ENCODE measurements around the gene SLC26A3.

The SLC26A3 gene

DNA sequence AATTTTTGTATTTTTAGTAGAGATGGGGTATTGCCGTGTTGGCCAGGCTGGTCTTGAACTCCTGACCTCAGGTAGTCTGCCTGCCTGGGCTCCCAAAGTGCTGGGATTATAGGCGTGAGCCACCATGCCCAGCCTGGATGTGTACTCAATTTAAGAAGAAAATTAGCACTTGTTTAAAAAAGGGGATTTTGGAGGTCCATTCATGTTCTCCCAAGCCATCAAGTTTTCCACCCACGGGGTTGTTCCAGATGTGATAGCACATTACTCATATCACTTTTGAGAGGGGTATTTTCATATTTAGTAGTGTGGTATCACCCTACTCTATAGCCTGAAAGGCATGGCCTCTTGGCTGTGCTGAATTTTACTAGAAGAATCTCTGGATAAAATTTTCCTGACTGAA, 10.5 kb upstream of the SLC26A3 start:
- TF ChIP-seq, protein P1, sequence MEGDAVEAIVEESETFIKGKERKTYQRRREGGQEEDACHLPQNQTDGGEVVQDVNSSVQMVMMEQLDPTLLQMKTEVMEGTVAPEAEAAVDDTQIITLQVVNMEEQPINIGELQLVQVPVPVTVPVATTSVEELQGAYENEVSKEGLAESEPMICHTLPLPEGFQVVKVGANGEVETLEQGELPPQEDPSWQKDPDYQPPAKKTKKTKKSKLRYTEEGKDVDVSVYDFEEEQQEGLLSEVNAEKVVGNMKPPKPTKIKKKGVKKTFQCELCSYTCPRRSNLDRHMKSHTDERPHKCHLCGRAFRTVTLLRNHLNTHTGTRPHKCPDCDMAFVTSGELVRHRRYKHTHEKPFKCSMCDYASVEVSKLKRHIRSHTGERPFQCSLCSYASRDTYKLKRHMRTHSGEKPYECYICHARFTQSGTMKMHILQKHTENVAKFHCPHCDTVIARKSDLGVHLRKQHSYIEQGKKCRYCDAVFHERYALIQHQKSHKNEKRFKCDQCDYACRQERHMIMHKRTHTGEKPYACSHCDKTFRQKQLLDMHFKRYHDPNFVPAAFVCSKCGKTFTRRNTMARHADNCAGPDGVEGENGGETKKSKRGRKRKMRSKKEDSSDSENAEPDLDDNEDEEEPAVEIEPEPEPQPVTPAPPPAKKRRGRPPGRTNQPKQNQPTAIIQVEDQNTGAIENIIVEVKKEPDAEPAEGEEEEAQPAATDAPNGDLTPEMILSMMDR (IDR thresholded peaks at IDR 0.05; ENCODE audit: low read depth, low read length) = no peak
- H3K27ac ChIP-seq = no peak overlapping the region
- no peak for DNase-seq
- H3K9me3 ChIP-seq (ENCODE audit: severe bottlenecking) = no peaks in the 10 kb centered on the region
- no peaks in the 10 kb centered on the region for H3K27me3 ChIP-seq (ENCODE audit: insufficient read depth, low read depth, severe bottlenecking)
- no peak overlapping the region for H3K4me3 ChIP-seq (ENCODE audit: low read depth, low read length)
- no peaks in the 10 kb centered on the region for H3K36me3 ChIP-seq

DNA sequence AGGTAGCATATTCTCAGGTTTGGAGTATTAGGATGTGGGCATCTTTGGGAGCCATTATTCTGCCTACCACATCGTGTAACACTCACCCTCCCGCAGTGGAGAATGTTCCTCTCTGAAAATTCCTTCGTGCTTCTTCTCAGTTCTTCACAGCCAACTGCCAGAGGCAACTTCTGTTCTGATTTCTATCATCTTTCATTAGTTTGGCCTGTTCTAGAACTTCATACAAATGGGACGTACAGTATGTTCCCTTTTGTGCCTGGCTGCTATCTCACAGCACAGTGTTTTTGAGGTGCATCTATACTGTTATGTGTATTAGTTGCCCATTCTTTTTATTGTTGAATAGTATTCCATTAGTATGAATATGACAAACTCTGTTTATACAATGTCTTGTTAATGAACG, 8.9 kb upstream of the SLC26A3 start:
- H3K36me3 ChIP-seq = no peaks in the 10 kb centered on the region
- H3K4me3 ChIP-seq (ENCODE audit: low read depth, low read length) = no peak overlapping the region
- H3K9me3 ChIP-seq (ENCODE audit: severe bottlenecking) = no peaks in the 10 kb centered on the region
- no peak overlapping the region for H3K27ac ChIP-seq
- TF ChIP-seq, protein P1 (IDR thresholded peaks at IDR 0.05; ENCODE audit: low read depth, low read length) = no peak
- no peak for DNase-seq
- no peaks in the 10 kb centered on the region for H3K27me3 ChIP-seq (ENCODE audit: insufficient read depth, low read depth, severe bottlenecking)

DNA sequence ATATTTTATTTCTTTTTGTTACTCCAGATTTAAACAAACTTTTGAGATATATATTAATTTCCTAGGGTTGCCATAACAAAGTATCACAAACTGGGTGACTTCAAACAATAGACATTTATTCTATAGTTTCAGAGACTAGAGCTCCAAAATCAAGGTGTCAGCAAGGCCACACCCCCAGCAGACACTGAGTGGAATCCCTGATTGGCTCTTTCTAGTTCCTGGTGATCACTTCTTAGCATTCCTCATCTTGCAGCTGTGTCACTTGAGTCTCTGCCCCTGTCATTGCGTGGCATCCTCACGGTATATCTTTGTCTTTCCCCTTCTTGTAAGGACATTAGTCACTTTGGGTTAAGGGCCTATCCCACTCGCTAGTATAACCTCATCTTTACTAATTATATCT, 7.6 kb upstream of the SLC26A3 start:
- H3K27me3 ChIP-seq (ENCODE audit: insufficient read depth, low read depth, severe bottlenecking) = no peaks in the 10 kb centered on the region
- no peak overlapping the region for H3K4me3 ChIP-seq (ENCODE audit: low read depth, low read length)
- DNase-seq = no peak
- no peaks in the 10 kb centered on the region for H3K9me3 ChIP-seq (ENCODE audit: severe bottlenecking)
- TF ChIP-seq, protein P1 (IDR thresholded peaks at IDR 0.05; ENCODE audit: low read depth, low read length) = no peak
- no peak overlapping the region for H3K27ac ChIP-seq
- no peaks in the 10 kb centered on the region for H3K36me3 ChIP-seq

DNA sequence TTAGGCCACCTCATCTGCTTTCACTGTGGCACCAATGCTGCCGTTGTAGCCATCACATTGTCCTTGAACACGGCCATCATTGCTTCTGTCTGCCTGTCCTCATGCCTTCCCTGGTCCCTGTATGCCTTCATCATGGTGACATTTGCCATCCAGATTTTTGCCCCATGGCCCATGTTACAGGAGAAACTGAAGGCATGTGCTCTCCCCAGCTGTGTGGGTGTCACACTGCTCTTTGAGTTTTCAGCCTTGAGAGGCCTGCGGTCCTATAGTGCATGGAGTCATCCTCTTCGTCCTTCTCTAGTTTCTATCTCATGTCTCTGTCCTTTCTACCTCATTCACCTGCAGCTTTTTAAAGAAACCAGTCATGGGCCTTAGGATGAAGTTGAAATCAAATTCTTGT, 6.2 kb upstream of the SLC26A3 start:
- no peaks in the 10 kb centered on the region for H3K9me3 ChIP-seq (ENCODE audit: severe bottlenecking)
- TF ChIP-seq, protein P1 (IDR thresholded peaks at IDR 0.05; ENCODE audit: low read depth, low read length) = no peak
- no peaks in the 10 kb centered on the region for H3K36me3 ChIP-seq
- no peaks in the 10 kb centered on the region for H3K27me3 ChIP-seq (ENCODE audit: insufficient read depth, low read depth, severe bottlenecking)
- no peak overlapping the region for H3K27ac ChIP-seq
- no peak overlapping the region for H3K4me3 ChIP-seq (ENCODE audit: low read depth, low read length)
- no peak for DNase-seq

DNA sequence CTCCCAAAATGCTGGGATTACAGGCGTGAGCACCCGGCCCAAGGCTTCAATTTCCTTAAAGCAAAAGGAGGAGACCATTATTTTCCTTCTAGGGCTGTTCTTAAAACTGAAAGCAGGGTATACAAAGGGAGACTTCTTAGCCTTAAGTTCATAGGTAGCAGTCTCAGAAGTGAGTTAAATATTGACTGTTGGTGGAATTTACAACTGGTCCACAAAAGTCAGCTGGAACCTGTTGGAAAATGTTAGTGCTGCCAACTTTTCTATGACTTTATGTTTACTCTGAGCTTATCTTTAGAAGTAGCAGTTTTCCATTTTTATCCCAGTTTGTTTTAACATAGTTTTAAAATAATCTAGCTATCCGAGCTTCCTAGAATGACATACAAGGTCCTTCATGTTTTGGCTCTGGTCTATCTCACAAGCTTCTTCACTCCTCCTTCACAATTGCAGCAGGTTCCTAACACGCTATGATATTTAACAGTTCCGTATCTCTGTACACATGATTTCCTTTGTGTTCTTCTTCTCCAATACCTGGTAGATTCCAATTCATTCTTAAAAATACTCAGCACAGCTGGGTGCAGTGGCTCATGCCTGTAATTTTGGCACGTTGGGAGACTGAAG, 3.3 kb downstream of the SLC26A3 start:
- Histone ChIP-seq H3K36me3 (no peaks in the 10 kb centered on the region), H3K4me3 (ENCODE audit: low read depth, low read length) (no peak overlapping the region), H3K9me3 (ENCODE audit: severe bottlenecking) (no peaks in the 10 kb centered on the region), H3K27me3 (ENCODE audit: insufficient read depth, low read depth, severe bottlenecking) (no peaks in the 10 kb centered on the region), H3K27ac (no peak overlapping the region)
- DNase-seq = no peak
- TF ChIP-seq, protein P1 (IDR thresholded peaks at IDR 0.05; ENCODE audit: low read depth, low read length) = no peak

DNA sequence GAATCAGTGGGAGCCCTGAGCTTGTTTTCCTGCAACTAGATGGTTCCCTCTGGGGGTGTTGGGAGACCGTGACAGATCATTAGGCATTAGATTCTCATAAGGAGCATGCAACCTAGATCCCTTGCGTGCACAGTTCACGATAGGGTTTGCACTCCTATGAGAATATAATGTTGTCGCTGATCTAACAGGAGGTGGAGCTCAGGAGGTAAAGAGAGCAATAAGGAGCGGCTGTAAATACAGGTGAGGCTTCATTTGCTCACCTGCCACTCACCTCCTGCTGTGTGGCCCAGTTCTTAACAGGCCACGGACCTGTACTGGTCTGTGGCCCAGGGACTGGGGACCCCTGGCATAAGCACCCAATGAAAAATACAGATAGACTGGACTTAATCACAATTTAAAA, 10.7 kb downstream of the SLC26A3 start:
- TF ChIP-seq, protein P1 (IDR thresholded peaks at IDR 0.05; ENCODE audit: low read depth, low read length) = no peak
- no peaks in the 10 kb centered on the region for H3K27me3 ChIP-seq (ENCODE audit: insufficient read depth, low read depth, severe bottlenecking)
- H3K9me3 ChIP-seq (ENCODE audit: severe bottlenecking) = no peaks in the 10 kb centered on the region
- no peak overlapping the region for H3K4me3 ChIP-seq (ENCODE audit: low read depth, low read length)
- DNase-seq = no peak
- no peak overlapping the region for H3K27ac ChIP-seq
- H3K36me3 ChIP-seq = no peaks in the 10 kb centered on the region

Data from WERI-Rb-1 (cell line).